Sigmoid colon (tissue), 3 donors: ENCODE data around the gene NFIA.

Experiments used
- POLR2A ChIP-seq, 2 donors: fragments of 450-650 bp; IDR thresholded peaks; one replicate each; pipeline ENCODE4 v1.6.1; 2016; ENCODE audit warnings: antibody characterized with exemption in 2 of 2, mild to moderate bottlenecking in 2 of 2, moderate library complexity in 2 of 2
- TF ChIP-seq, protein P1 (sequence below), 4 experiments: fragments of 450-650 bp in 3 of 4; fragments of 200-600 bp in 1 of 4; IDR thresholded peaks; one replicate each; pipeline ENCODE4 v1.5.1; 2016 to 2019; ENCODE audit warnings: antibody characterized with exemption in 4 of 4, mild to moderate bottlenecking in 3 of 4, moderate library complexity in 2 of 4

DNA sequence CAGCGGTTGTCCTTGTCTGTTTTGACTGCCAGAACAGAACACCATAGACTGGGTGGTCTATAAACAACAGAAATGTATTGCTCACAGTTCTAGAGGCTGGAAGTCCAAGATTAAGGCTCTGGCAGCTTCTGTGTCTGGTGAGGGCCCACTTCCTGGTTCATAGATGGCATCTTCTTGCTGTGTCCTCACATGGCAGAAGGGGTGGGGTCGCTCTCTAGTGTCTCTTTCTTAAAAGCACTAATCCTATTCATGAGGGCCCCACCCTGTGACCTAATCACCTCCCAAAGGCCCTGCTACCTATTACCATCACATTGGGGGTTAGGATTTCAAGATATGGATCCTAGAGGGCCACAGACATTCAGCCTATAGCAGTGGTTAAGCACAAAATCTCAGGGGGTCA, 304.4 kb downstream of the NFIA start:
- TF ChIP-seq, protein P1, sequence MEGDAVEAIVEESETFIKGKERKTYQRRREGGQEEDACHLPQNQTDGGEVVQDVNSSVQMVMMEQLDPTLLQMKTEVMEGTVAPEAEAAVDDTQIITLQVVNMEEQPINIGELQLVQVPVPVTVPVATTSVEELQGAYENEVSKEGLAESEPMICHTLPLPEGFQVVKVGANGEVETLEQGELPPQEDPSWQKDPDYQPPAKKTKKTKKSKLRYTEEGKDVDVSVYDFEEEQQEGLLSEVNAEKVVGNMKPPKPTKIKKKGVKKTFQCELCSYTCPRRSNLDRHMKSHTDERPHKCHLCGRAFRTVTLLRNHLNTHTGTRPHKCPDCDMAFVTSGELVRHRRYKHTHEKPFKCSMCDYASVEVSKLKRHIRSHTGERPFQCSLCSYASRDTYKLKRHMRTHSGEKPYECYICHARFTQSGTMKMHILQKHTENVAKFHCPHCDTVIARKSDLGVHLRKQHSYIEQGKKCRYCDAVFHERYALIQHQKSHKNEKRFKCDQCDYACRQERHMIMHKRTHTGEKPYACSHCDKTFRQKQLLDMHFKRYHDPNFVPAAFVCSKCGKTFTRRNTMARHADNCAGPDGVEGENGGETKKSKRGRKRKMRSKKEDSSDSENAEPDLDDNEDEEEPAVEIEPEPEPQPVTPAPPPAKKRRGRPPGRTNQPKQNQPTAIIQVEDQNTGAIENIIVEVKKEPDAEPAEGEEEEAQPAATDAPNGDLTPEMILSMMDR (IDR thresholded peaks at IDR 0.05), result no peak
- TF ChIP-seq POLR2A (IDR thresholded peaks at IDR 0.05), result no peak
